GM04503 (cell line): ENCODE measurements around the gene ZNF133.

ENCODE experiments used
- DNase-seq: peaks from one replicate; pipeline ENCODE4 v3.0.0-alpha.2; 2012; ENCODE audit warnings: low read depth

Gene ZNF133

GRCh38 chr20:18361678-18362077 is 73.4 kb downstream of the ZNF133 start:
- no peak for DNase-seq

- no peak for DNase-seq
These were observed 74.6 kb downstream of the ZNF133 start for GRCh38 chr20:18362916-18363315.

- DNase-seq: no peak
These were observed 75.4 kb downstream of the ZNF133 start for GRCh38 chr20:18363708-18364107.

GRCh38 chr20:18364768-18365167 is 76.4 kb downstream of the ZNF133 start:
- DNase-seq: no peak
